Fibroblast of lung (primary cell): Measurements from ENCODE around the gene RPS29. TPM values are rescaled to one million over a fixed set of nuclear protein-coding genes. Genes with fewer than 3 reads are reported as not detected.

Source experiments
- DNase-seq, 2 donors: peaks; one replicate each; pipeline versions ENCODE4 v3.0.0 to v3.0.0-alpha.2; 2010; ENCODE audit warnings: low read depth in 2 of 2
- H2AFZ ChIP-seq: 2 replicates; pipeline ENCODE4 v1.5.1; 2012; ENCODE audit warnings: low read length, control low read depth, inconsistent platforms
- H3K27ac ChIP-seq: 2 replicates; pipeline ENCODE4 v1.5.1; 2011; ENCODE audit warnings: low read length, control low read depth; ENCODE audit not compliant: insufficient read depth
- H3K27me3 ChIP-seq: 2 replicates; pipeline ENCODE4 v1.5.1; 2011; ENCODE audit warnings: mild to moderate bottlenecking, low read length; ENCODE audit not compliant: control insufficient read depth, insufficient read depth
- H3K36me3 ChIP-seq: 2 replicates; pipeline ENCODE4 v1.5.1; 2011; ENCODE audit warnings: low read length; ENCODE audit not compliant: control insufficient read depth, insufficient read depth
- H3K4me1 ChIP-seq: 2 replicates; pipeline ENCODE4 v1.5.1; 2011; ENCODE audit warnings: low read length; ENCODE audit not compliant: control insufficient read depth, insufficient read depth; ENCODE audit errors: extremely low read depth
- H3K4me2 ChIP-seq: 2 replicates; pipeline ENCODE4 v1.5.1; 2011; ENCODE audit warnings: low read length, control low read depth; ENCODE audit not compliant: insufficient read depth; ENCODE audit errors: extremely low read depth
- H3K4me3 ChIP-seq, 4 experiments: fragments of 200-600 bp in 1 of 4; sonication (generic) in 1 of 4; replicated peaks in 1 of 4; 2 replicates each; pipeline ENCODE4 v1.5.1; 2011 to 2016; ENCODE audit warnings: low read length in 4 of 4, low read depth in 3 of 4, mild to moderate bottlenecking in 3 of 4, control low read depth in 2 of 4, inconsistent platforms in 1 of 4, mixed read lengths in 1 of 4; ENCODE audit not compliant: insufficient read depth in 1 of 4; ENCODE audit errors: control extremely low read depth in 1 of 4
- H3K79me2 ChIP-seq: 2 replicates; pipeline ENCODE4 v1.5.1; 2012; ENCODE audit warnings: mild to moderate bottlenecking, low read length, inconsistent platforms; ENCODE audit not compliant: control insufficient read depth, insufficient read depth
- H3K9ac ChIP-seq: 2 replicates; pipeline ENCODE4 v1.5.1; 2011; ENCODE audit warnings: mild to moderate bottlenecking, low read length, control low read depth; ENCODE audit not compliant: insufficient read depth
- H3K9me3 ChIP-seq: 2 replicates; pipeline ENCODE4 v1.5.1; 2012; ENCODE audit warnings: low read depth, low read length; ENCODE audit not compliant: control insufficient read depth, insufficient read depth
- H4K20me1 ChIP-seq: 2 replicates; pipeline ENCODE4 v1.5.1; 2011; ENCODE audit warnings: low read length; ENCODE audit not compliant: control insufficient read depth, insufficient read depth; ENCODE audit errors: extremely low read depth
- EZH2 ChIP-seq: IDR thresholded peaks from 2 replicates; pipeline ENCODE4 v1.5.1; 2012; ENCODE audit warnings: low read length, control low read depth, mild to moderate bottlenecking; ENCODE audit errors: missing control alignments
- polyA minus RNA-seq: library from RNA; depleted of rRNA, polyadenylated mRNA; stranded (reverse); fragments of >200 nt; gene quantifications from 2 replicates; pipeline ENCODE4 v1.2.3, GENCODE V29; 2011; ENCODE audit warnings: low replicate concordance
- polyA plus RNA-seq, 2 donors: library from polyadenylated mRNA; depleted of rRNA in 1 of 2; stranded (reverse) in 1 of 2; unstranded in 1 of 2; fragments of >200 nt; gene quantifications; 2 replicates each; pipeline ENCODE4 v1.2.1, GENCODE V29; 2011 to 2012; ENCODE audit warnings: missing spikeins in 1 of 2
- total RNA-seq: library from RNA; depleted of rRNA; stranded (reverse); fragments of >200 nt; gene quantifications from 2 replicates; pipeline ENCODE4 v1.2.1, GENCODE V29; 2014
- TF ChIP-seq, protein P1 (sequence below), 2 donors: IDR thresholded peaks in 1 of 2; conservative IDR thresholded peaks in 1 of 2; 1 replicate in 1 of 2; 2 replicates in 1 of 2; pipeline ENCODE4 v1.5.1; 2011 to 2012; ENCODE audit warnings: low read length in 2 of 2, control low read depth in 1 of 2, inconsistent platforms in 1 of 2, low read depth in 1 of 2, mild to moderate bottlenecking in 1 of 2

The RPS29 gene
- 1,182 and 1,369 TPM in 2 replicates for total RNA-seq
- 6,852 and 7,256 TPM in 2 replicates for polyA plus RNA-seq
- polyA plus RNA-seq (2012), result 4,212 and 4,641 TPM in 2 replicates
- polyA minus RNA-seq, result 872 and 1,088 TPM in 2 replicates

DNA sequence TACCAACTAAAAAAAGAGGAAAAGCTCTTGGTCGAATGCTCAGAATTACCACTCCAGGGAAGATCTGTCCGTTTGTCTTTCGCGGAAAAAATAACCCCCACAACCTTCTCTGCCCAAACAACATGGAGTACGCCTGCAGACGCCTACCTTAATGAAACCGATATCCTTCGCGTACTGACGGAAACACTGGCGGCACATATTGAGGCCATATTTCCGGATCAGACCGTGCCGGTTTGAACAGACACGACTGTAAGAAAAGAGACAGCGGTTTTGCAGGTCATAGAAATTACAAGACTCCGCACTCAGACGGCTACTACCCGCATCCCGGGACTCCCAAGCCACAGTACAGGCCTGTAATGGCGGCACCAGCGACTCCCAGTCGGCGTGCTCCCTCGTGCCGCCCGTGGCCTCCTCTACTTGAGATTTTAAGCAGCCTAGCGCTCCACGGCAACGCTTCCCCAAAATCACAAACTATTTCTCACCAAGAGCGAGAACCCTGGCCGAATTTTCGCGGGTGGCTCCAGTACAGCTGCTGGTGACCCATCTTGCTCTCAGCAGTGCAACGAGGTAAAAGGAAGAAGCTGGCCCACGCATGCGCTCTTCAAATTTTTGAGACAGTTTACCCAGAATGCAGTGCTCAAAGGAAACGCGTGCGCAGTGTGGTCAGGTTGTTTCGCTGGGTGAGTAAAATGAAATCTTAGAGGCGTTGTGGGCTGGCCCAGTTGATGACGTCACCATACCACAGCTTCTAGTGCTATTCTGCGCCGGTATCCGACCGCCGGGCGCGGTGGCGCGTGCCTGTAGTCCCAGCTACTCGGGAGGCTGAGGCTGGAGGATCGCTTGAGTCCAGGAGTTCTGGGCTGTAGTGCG lies at the start of gene RPS29:
Gene RPS29, minus strand, starts transcription at position 578 of the 870 bp plus-strand sequence. Its CDS starts 34 bp downstream, at position 544.
- Histone ChIP-seq H2AFZ (peak within 1 kb of the TSS; percentile 43), H3K27me3 (no peaks in the 10 kb centered on the region), H3K4me2 (peak within 1 kb of the TSS; percentile 75), H3K4me1 (no peaks in the 10 kb centered on the region), H3K36me3 (peaks cover 9% of the 10 kb centered on the region), H3K9me3 (no peaks in the 10 kb centered on the region), H3K79me2 (peaks cover 47% of the 10 kb centered on the region), H3K27ac (peak within 1 kb of the TSS; percentile 97), H3K4me3 (peak within 1 kb of the TSS; percentile 68 to 97 (median 96)), H4K20me1 (no peaks in the 10 kb centered on the region), H3K9ac (peak within 1 kb of the TSS; percentile 87)
- DNase-seq, result peak; percentile 97 to 100
- TF ChIP-seq, protein P1, sequence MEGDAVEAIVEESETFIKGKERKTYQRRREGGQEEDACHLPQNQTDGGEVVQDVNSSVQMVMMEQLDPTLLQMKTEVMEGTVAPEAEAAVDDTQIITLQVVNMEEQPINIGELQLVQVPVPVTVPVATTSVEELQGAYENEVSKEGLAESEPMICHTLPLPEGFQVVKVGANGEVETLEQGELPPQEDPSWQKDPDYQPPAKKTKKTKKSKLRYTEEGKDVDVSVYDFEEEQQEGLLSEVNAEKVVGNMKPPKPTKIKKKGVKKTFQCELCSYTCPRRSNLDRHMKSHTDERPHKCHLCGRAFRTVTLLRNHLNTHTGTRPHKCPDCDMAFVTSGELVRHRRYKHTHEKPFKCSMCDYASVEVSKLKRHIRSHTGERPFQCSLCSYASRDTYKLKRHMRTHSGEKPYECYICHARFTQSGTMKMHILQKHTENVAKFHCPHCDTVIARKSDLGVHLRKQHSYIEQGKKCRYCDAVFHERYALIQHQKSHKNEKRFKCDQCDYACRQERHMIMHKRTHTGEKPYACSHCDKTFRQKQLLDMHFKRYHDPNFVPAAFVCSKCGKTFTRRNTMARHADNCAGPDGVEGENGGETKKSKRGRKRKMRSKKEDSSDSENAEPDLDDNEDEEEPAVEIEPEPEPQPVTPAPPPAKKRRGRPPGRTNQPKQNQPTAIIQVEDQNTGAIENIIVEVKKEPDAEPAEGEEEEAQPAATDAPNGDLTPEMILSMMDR (conservative IDR thresholded peaks at IDR 0.05 in 1 of 2, IDR thresholded peaks at IDR 0.05 in 1 of 2; ENCODE audit: low read depth in 1 of 2, low read length in 2 of 2), result no peak
- no peak for TF ChIP-seq EZH2

GRCh38 chr14:49634547-49635334 lies 48.6 kb upstream of the RPS29 start, which contains the start of gene DNAAF2:
Gene DNAAF2, minus strand, starts transcription at chr14:49635244. Its CDS starts 95 bp downstream, at chr14:49635149.
- Histone ChIP-seq H3K4me1 (peaks cover 2% of the 10 kb centered on the region), H3K4me3 (peak within 1 kb of the TSS; percentile 66 to 98 (median 90)), H3K27me3 (no peaks in the 10 kb centered on the region), H3K36me3 (peaks cover 4% of the 10 kb centered on the region), H2AFZ (peak within 1 kb of the TSS; percentile 87), H3K9ac (peak within 1 kb of the TSS; percentile 91), H3K79me2 (peaks cover 56% of the 10 kb centered on the region), H3K4me2 (peak within 1 kb of the TSS; percentile 84), H3K9me3 (no peaks in the 10 kb centered on the region), H3K27ac (peak within 1 kb of the TSS; percentile 85), H4K20me1 (no peaks in the 10 kb centered on the region)
- TF ChIP-seq, protein P1 (conservative IDR thresholded peaks at IDR 0.05 in 1 of 2, IDR thresholded peaks at IDR 0.05 in 1 of 2; ENCODE audit: low read depth in 1 of 2, low read length in 2 of 2), result no peak
- no peak for TF ChIP-seq EZH2
- peak; percentile 69 to 80 for DNase-seq
